HG03442 (cell line): Measurements from ENCODE around the gene GPSM3.

ENCODE experiments used
- ATAC-seq: cut with Tn5 transposase; IDR thresholded peaks from one replicate; pipeline ENCODE4 v1.9.1; 2021; ENCODE audit warnings: mild to moderate bottlenecking, moderate library complexity; ENCODE audit not compliant: unreplicated experiment

Gene GPSM3

DNA sequence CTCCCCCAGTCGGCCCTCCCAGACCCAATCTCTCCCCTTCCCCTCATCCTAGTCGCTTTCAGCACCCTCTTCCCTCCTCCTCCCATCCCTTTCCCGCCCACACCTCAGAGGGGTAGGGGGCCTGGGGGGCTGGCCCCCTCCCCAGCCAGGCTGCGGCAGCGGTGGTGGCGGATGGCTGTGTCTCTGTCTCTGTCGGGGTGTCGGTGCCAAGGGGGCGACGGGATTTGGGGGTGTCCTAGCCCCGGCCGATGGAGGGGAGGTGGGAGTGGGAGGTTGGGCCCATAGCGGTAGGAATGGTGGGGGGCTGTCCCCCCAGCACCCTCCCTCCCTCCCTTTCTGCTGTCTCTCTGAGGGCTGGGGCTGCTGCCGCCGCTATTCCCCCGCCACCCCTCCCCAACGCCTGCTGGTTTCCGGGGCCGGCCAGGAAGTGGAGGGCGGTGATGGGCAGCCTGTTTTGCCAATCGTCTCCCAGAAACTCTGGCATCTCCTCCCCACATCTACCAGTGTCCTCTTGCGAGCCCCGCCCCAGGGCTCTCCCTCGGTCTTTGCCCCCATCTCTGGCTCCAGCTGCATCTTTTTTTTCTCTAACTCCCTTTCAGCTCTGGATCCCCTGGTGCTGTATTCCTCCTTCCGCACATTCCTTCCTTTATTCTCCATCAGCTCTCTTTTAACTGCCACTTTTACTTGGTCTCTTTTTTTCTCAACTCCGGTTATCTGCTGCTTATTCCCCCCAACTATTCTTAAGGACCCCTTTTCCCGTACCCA is 16.6 kb downstream of the GPSM3 start, which contains the start of gene AGPAT1:
Gene AGPAT1, minus strand, starts transcription at position 374 of the 765 bp plus-strand sequence. CDS start 4,588 bp downstream, outside the sequence.
- ATAC-seq, result peak; percentile 33

DNA sequence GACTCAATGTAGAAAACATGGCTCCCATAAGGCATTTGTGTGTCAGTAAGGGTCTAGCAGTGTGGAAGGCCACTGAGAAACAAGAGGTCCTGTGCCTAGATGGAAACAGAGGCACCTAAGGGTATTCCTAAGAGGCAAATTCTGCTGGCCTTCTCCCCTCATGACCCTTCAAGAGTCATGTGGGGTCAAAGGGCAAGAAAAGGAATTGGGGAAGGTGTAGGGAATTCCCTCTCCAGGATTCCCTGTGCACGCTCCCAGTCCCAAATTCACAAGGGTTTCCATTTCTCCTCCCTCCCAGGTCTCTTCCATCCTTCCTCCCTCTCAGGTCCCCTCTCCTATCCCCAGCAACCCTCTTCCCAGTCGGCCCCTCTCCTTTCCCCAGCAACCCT is 17.1 kb downstream of the GPSM3 start:
- ATAC-seq, result no peak

DNA sequence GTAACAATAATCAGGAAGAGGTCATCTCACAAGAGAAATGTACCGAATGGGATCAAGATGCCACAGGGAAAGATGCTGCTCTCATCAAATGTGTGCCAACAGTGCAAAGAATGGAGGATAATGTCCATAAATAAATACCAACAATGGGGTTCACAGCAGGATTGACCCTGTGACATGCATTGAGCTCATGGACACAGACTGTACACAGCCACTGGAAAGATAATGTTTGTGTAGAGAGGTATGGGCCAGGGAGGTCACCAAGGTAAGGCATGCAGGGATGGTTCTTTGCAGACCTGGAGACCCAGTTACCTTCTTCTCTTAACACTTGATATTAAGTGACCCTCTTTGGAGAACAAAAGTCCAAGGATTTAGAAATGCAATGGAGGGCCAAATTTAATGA is 18.0 kb downstream of the GPSM3 start:
- ATAC-seq, result no peak

DNA sequence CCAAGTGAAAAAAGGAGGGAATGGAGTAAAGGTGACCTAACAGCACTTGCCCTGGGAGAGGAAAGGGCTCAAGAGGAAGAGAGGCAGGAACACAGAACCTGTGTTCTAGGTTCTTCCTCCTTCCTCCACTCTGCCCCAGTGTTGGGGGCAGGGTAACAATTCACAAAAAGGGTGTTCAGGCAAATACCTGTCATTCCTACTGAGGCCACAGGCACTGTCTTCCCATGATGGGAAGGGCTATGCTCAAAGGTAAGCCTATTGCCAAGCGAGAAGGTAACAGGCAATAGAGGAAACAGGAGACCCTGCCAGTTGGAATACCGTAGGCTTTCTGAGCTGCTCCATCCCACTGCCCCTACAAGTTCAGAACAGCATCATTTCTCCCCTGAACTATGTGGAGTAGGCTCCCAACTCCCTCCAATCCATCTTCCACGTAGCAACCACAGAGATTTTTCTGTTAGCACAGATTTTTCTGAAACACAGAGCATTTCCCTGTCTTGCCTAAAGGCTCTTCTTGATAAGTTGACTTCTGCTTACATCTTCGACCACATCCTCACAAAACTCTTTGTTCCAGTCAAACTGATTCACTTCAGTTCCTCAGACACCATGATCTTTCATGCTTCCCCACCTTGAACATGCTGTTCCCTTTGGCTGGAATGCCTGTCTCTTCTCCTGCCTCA is 19.3 kb downstream of the GPSM3 start:
- no peak for ATAC-seq

DNA sequence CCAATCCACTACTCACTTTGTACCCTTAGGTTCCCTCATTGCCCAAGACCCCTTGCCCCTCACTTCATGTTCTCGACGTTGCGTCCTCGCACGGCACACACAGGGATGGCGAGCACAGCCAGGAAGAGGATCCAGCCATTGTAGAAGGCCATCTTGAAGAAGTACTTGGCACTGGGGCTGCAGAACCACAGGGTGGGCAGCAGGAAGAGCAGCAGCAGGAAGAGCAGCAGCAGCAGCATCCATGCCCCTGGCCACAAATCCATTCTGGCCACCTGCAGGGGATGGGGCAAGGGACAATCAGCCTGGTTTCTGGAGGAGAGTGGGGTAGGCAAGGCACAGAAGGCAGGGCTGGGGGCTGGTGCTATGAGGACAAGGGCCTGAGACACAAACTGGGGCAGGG is 21.2 kb downstream of the GPSM3 start:
- no peak for ATAC-seq

DNA sequence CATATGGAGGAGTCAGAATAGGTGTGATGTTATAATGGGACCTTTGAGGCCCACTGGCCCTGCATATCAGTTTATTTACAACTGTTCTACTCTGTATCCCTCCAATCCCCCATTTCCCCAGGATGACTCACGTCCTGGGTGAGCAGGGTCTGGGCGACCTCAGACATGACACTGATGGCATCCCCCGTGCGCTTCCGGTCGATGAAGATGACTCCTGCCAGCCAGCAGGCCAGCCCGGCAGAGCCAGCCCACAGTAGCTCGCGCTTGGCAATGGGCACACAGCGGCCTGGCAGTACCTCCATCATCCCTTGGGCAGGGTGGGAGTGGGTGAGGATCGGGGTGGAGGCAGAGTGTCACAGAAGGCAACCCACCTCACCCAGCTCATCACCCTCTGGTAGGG is 22.1 kb downstream of the GPSM3 start:
- no peak for ATAC-seq

DNA sequence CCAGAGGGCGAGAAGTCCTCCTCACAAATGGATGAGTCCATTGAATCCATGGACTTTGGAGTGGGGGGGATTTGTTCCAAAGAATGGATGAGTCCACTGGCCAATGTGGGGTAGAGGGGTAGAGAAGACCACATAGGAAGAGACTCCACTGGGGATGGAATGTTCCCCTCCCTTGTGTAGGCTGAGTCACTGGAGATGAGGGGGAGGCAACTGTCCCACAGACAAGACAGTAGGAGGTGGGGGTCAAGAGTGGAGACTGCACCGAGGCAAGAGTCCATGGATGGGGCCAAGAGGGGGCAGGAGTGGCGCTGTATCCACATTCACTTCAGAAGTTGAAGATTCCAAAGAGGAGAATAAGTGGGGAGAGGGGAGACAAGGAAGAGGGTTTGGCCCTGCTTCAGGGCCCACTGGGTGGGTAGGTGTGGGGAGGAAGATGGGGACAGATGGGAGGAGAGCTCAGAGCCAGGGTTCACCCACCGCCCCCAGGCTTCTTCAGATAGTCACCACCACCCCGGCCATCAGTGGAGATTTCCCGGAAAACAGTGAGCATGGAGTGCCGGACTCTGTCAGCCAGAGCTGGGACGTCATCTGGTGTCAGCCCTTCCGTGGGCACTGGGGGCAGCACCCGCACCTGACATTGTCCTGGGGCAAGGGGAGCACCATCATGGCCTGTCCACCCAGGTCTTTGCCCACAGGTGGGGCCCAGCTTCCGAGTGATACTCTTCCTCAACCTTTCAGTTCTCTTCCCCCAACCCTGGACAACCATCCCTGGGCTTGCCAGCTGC is 23.4 kb downstream of the GPSM3 start:
- no peak for ATAC-seq

DNA sequence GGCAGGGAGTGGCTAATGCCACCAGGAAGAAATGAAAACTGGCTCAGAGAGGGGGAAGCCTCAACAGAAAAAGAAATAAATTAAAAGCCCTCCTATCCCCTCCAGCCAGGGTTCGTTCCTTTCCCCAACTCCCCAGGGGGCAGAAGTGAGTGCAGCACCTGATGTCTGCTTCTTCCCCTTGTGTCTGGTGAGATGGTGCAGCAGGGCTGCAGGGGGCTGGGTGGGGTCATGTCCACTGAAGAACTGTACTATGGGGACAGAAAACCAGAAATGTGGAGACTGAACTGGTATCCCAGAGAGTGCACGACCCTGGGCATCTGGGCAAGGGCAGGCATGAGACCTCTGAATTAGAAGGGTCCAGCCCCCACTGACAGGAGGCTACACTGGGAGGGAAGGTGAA is 24.1 kb downstream of the GPSM3 start:
- no peak for ATAC-seq

DNA sequence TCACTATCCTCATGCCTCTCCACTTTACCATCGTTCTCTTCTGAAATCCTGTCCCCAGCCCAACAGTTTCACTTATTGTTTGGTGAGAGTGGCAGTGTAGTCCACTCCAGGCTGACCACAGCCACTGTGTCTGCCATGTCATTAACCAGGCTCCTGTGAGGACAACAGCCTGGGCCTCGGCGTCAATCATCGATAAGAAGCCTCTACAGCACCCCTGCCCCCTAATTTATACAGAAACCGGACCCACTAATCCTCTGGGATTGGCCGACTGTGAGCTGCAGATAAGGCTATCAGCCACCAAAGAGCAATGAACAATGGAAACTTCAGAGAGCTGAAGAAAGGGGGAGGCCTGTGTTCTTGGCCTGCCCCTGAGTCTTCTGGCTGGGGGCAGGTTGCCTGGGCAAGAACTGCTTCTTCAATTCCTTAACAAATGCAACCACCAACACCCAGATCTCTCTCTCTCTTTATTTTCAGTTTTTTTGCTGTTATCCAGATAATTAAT is 24.6 kb downstream of the GPSM3 start:
- no peak for ATAC-seq

DNA sequence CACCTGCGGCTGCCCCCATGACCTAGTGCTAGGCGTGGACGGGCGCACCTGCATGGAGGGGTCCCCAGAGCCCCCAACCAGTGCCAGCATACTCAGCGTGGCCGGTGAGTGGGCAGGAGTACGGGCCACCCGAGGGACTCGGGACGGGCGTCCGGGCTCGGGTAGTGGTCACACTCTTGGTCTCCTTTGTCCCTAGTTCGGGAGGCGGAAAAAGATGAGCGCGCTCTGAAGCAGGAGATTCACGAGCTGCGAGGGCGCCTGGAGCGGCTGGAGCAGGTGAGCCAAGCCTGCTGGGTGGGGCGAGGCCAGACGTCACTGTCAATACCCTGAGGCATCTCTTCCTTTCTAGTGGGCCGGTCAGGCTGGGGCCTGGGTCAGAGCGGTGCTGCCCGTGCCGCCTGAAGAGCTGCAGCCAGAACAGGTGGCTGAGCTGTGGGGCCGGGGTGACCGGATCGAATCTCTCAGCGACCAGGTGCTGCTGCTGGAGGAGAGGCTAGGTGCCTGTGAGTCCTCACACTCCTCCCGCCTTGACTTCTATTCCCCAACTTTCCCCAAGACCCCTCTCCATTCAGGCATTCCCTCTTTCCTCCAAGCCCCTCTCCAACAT is 25.2 kb downstream of the GPSM3 start:
- no peak for ATAC-seq

DNA sequence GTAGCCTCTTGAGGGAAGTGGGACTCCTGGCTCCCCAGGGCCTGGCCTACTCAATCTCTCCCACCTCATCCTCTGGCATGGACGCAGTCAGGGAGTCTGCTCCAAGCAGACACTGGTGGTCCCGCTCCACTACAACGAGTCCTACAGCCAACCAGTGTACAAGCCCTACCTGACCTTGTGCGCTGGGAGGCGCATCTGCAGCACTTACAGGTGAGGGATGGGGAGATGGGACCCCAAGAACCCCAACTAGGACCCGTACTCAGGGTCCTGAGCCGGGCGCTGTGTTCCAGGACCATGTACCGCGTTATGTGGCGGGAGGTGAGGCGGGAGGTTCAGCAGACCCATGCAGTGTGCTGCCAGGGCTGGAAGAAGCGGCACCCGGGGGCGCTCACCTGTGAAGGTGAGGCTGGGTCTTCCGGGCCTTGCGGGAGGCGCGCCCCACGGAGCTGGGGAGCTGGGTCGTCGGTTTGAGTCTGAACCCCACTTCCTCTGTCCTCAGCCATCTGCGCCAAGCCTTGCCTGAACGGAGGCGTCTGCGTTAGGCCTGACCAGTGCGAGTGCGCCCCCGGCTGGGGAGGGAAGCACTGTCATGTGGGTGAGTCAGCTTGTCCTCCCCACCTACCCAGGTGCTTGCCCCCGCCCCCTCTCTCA is 25.9 kb downstream of the GPSM3 start:
- no peak for ATAC-seq

DNA sequence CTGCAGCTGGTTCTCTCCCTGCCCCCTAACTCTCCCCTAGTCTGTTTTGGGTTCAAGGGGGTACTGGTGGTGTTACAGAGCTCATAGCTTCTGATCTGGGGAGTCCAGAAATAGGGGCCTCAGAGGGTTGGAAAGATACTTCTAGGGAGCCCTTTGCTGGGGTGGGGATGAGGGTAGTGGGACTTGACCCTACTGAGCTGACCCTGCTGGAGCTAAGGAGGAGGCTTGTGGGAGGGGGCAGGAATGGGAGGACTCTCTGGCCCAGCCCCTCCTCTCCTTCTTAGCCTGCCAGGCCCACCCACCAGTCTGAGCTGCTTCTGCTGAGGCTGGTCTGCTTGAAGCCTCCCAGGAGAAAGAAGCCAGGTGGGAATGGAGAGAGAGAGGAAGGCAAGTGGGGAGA is 28.1 kb downstream of the GPSM3 start, which contains the start of gene EGFL8:
Gene EGFL8, plus strand, starts transcription at position 301 of the 400 bp plus-strand sequence. CDS start 1,571 bp downstream, outside the sequence.
- ATAC-seq, result no peak

DNA sequence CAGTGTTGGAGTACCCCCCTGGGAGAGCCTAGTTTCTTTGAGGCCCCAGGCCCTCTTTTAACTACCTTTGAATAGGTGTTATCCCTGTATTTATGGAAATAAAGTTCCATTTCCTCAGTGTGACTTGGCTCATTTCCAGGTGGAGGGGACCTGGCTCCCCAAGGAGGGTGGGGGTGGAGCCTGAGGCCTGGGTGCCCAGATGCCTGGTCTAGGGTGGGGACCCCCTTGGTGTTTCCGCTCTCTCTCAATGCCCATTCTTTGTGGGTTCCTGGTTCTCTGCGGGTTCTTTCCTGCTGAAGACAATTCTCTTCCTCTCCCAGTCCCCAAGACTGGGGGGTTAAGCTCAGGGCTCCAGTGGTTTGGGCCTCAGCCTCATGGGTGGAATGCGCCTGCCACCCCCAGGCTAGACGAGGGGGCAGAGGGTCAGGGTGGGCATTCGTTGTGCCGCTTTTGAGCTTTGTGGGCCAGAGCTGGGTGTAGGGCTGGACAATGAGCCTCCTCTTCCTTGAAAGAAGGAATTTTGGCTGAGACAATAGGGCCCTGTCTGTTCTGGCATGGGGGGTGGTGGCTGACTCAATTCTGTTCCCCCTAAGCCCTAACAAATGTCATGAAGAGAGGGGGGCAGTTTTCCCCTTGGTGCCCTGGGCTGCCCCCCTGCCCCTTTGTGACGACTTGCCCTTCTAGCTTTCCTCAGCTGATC is 28.7 kb downstream of the GPSM3 start:
- no peak for ATAC-seq

DNA sequence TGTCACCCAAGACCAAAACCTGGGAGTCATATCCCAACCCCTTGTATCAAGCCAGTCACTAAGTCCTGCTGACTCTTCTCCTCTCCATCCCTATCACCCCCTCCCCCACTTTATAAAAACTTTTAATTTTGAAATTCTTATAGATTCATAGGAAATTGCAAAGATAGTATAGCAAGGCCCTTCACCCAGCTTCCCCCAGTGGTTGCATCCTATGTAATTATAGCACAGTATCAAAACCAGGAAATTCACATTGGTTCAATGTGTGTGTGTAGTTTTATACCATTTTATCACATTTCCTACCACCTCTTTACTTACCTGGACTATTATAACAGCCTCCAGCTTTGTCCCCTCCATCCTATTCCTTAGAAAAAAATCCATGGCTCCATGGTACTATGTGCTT is 34.4 kb downstream of the GPSM3 start:
- ATAC-seq, result no peak

DNA sequence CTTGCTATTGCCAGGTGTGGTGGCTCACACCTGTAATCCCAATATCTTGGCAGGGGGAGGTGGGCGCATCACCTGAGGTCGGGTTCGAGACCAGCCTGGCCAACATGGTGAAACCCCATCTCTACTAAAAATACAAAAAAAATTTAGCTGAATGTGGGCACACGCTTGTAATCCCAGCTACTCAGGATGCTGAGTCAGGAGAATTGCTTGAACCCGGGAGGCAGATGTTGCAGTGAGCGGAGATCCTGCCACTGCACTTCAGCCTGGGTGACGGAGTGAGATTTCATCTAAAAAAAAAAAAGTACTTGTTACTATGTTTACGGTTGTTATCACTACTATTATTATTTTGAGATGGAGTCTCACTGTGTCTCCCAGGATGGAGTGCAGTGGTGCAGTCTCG is 35.6 kb downstream of the GPSM3 start:
- ATAC-seq, result no peak

DNA sequence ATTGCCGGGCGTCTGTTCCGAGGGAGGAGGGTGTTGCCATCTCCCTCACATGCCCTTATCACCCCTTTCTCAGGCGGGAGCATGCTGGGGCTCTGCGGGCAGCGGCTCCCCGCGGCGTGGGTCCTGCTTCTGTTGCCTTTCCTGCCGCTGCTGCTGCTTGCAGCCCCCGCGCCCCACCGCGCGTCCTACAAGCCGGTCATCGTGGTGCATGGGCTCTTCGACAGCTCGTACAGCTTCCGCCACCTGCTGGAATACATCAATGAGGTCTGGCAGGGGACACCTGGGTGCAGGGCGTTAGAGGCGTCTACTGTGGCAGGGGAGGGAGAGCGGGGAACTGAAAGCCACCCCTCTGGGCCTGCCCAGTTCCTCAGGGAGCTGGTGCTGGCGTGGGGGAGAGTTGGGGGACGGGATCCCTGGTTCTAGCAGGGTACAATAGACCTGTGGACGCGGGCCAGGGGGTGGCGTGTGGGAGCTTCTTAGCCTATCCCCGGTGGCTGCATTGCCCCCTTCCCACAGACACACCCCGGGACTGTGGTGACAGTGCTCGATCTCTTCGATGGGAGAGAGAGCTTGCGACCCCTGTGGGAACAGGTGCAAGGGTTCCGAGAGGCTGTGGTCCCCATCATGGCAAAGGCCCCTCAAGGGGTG is 37.8 kb downstream of the GPSM3 start:
- ATAC-seq, result no peak

DNA sequence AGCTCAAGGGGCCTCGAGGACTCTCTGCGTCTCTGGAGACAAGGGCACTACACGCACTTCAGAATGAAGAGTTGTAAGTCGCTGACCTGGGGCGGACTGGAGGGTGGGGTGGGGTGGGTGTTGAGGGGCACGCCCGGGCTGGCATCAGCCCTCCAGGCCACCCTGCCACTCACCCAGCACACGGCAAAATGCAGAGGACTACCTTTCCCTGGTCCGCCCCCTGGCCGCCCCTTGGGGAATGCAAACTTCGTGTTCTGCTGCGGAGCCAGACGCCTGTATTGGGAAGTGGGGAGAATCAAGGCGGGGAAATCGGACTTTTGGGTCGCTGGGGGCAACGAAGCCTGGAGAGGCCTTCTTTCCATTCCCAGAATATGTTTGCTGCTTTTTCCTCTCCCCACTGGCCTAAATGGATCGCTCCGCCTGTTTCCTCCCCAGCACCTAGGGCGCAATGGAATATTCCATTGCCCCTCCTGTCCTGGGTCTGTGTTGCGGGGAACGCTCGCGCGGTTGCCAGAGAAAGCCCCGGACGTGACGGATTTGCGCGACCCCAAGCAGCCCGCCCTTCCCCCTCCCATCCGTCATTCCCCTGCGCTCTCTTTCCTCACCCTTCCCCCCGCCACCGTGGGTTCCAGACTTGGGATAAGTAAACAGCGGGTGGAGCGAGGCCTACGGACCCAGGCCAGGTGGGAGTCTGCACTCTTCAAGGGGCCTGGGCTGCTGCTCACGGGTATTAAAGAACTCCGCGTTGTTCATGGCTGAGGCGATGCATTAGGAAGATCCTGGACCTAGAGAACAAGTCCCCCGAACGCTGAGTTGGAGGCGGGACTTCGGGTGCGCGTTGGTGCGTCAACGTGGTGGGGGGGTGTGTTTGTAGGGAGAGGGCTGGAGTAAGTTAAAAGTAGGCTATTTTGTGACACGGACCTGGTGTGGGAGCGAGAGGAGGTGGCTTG is 38.6 kb downstream of the GPSM3 start, which contains the start of gene PPT2:
Gene PPT2, plus strand, starts transcription at position 578 of the 950 bp plus-strand sequence. CDS start 454 bp downstream, outside the sequence.
- ATAC-seq, result no peak
